ENCODE results near the gene RBM26. TPM values are rescaled to one million over a fixed set of nuclear protein-coding genes. Genes with fewer than 3 reads are reported as not detected.
"Not testable (repeated sequence)": the region's sequence is repeated elsewhere in the genome, so short reads cannot be mapped to it uniquely, and the experiment has no call there.

RBM26 gene
- total RNA-seq, 1 experiment from 2014 or later = 16.1 TPM

- not testable (repeated sequence) for DNase-seq (ENCODE audit: low read depth)
These were observed 126.3 kb downstream of the RBM26 start for GRCh38 chr13:79279735-79280134.

DNA sequence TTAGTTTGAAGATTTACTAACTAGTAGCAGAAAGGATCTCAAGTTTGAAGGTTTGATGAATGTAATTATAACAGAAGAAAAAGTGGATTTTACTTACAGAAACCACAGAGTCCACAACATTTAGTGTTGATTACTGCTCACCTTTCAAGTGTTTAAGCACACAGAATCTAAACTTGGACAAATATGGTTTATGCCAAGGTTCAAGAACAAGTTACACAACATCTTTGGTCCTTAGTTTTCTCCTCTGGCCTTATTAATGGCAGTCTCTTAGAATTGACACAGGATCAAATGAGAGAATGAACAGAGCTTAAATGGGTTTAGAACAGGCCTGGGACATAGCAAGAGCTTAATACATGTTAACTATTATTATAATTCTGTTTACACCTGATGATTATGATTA, 133.0 kb downstream of the RBM26 start:
- no peak for DNase-seq (ENCODE audit: low read depth)

- DNase-seq (ENCODE audit: low read depth) = no peak
These were observed 134.4 kb downstream of the RBM26 start for GRCh38 chr13:79271616-79272015.

- no peak for DNase-seq (ENCODE audit: low read depth)
These were observed 135.2 kb downstream of the RBM26 start for GRCh38 chr13:79270859-79271258.

Other genes with a start within 250 kb of the RBM26 start
- gene NDFIP2, start 74.9 kb upstream of the RBM26 start, total RNA-seq (2014; rRNA removed; shearing (Covaris generic)) = 26.4 and 38.6 TPM in 2 replicates

All from Daoy (cell line).